ENCODE measurements around the gene CTSD. TPM values are rescaled to one million over a fixed set of nuclear protein-coding genes. Genes with fewer than 3 reads are reported as not detected.
A peak's percentile ranks its signal among the peaks of the same experiment; 100 is the strongest.

The CTSD gene
- total and polyA plus RNA-seq, 8 donors = 124 to 2,455 (median 147) TPM

- Histone ChIP-seq H3K9me3 (no peaks in the 10 kb centered on the region), H3K4me3 (no peak overlapping the region), H3K27me3 (peaks cover 7 to 28% of the 10 kb centered on the region in 2 donors), H3K36me3 (peaks cover 0 to 77% of the 10 kb centered on the region in 2 donors), H3K27ac (no peak overlapping the region), H3K4me1 (peaks cover 10 to 86% of the 10 kb centered on the region in 2 donors)
- DNase-seq (peak in 2 of 4 donors; percentile 32 to 82), ATAC-seq (no peak)
- intact Hi-C loops (cut with DNase I) = no loop called here
- TF ChIP-seq CTCF (IDR thresholded peaks at IDR 0.05) = no peak
Observed at GRCh38 chr11:1753229-1753928, 10.3 kb downstream of the CTSD start.

DNA sequence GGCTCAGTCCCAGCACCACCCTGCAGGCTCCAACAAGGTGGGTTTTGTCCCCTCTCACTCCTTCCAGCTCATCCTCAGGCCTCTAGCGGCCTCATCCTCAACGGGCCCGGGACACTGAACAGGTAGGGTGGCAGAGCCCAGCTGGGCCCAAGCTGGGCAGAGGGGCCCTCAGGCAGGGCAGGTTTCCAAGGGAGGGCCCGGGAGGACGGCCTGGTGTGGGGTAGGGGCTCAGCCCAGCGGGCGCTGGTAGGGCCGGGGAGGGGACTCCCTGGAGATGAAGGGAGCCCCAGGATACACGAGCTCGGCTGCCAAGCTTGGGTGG is 10.9 kb downstream of the CTSD start:
- TF ChIP-seq CTCF (IDR thresholded peaks at IDR 0.05) = no peak
- H3K4me1 ChIP-seq = peaks cover 10 to 86% of the 10 kb centered on the region in 2 donors
- ATAC-seq = no peak

GRCh38 chr11:1751999-1752906 is 11.5 kb downstream of the CTSD start:
- intact Hi-C loops (cut with DNase I) = no loop called here
- Histone ChIP-seq H3K4me1 (peaks cover 10 to 86% of the 10 kb centered on the region in 2 donors), H3K27me3 (peaks cover 14 to 39% of the 10 kb centered on the region in 2 donors), H3K27ac (no peak overlapping the region), H3K4me3 (no peak overlapping the region), H3K36me3 (peaks cover 0 to 74% of the 10 kb centered on the region in 2 donors), H3K9me3 (no peaks in the 10 kb centered on the region)
- ATAC-seq = no peak
- TF ChIP-seq CTCF (IDR thresholded peaks at IDR 0.05) = no peak
- peak in 2 of 4 donors; percentile 35 to 79 for DNase-seq

More for the DNA sequence above, 10.9 kb downstream of the CTSD start:
- DNase-seq = peak in 1 of 4 donors; percentile 31
- no peak overlapping the region for H3K4me3 ChIP-seq
- no peaks in the 10 kb centered on the region for H3K9me3 ChIP-seq
- H3K27me3 ChIP-seq = peaks cover 12 to 33% of the 10 kb centered on the region in 2 donors
- no peak overlapping the region for H3K27ac ChIP-seq
- peaks cover 0 to 74% of the 10 kb centered on the region in 2 donors for H3K36me3 ChIP-seq
- intact Hi-C loops (cut with DNase I) = no loop called here

- ATAC-seq = no peak
- intact Hi-C loops (cut with DNase I) = no loop called here
Observed at GRCh38 chr11:1751531-1751921, 12.2 kb downstream of the CTSD start.

More at GRCh38 chr11:1751531-1751921, 12.2 kb downstream of the CTSD start:
- H3K4me3 ChIP-seq = no peak overlapping the region
- H3K9me3 ChIP-seq = no peaks in the 10 kb centered on the region
- peaks cover 0 to 74% of the 10 kb centered on the region in 2 donors for H3K36me3 ChIP-seq
- H3K4me1 ChIP-seq = peaks cover 8 to 86% of the 10 kb centered on the region in 2 donors
- peaks cover 14 to 39% of the 10 kb centered on the region in 2 donors for H3K27me3 ChIP-seq
- TF ChIP-seq CTCF (IDR thresholded peaks at IDR 0.05) = no peak
- peak in 1 of 4 donors; percentile 33 for DNase-seq
- H3K27ac ChIP-seq = peak overlapping the region in 1 of 2 donors; percentile 48

All from left lung (tissue), 10 donors.